Measurements from ENCODE around the gene DHRS7B.

The DHRS7B gene

DNA sequence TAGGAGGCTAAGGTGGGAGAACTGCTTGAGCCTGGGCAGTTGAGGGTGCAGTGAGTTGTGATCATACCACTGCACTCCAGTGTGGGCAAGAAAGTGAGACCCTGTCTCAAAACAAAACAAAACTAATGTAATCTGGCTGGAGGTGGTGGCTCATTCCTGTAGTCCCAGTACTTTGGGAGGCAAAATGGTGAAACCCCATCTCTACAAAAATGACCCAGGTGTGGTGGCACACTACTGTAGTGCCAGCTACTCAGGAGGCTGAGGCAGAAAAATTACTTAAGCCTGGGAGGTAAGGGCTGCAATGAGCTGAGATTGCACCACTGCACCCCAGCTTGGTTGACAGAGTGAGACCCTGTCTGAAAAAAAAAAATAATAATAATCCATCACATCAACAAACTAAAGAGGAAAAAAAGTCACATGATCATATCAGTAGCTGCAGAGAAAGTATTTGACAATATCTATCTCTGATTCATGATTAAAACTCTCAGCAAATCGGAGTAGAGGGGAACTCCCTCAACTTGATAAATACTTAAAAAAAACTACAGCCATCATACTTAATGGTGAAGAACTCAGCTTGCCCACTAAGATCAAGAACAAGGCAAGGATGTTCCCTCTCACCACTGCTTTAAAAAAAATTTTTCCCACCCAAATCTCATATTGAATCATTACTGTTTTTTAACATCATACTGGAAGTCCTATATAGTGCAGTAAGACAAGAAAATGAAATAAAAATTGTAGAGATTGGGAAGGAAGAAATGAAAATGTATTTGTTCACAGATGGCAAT is 31.0 kb downstream of the DHRS7B start:
- DNase-seq (ENCODE audit: low read depth) = no peak

- no peak for DNase-seq (ENCODE audit: low read depth)
Observed at GRCh38 chr17:21160401-21160800, 33.6 kb downstream of the DHRS7B start.

GRCh38 chr17:21161498-21162393 is 35.0 kb downstream of the DHRS7B start:
- peak; percentile 73 for DNase-seq (ENCODE audit: low read depth)

DNA sequence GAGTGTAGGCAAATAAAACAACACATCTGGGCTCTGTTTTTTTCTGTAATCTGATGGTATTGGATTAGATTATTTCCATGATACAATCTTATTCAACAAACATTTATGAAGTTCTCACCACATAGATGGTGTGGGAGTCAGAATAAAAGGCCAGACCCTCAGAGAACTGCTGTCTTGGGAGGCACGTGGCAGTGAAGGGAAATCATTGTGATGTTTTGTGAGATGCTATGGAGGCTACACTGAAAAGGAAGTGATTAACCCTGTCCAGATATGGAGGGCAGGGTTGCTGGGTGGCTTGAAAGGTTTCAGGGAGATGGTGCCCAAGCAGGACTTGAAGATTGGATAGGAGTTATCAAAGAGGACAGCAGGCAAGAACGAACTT is 35.6 kb downstream of the DHRS7B start:
- no peak for DNase-seq (ENCODE audit: low read depth)

DNA sequence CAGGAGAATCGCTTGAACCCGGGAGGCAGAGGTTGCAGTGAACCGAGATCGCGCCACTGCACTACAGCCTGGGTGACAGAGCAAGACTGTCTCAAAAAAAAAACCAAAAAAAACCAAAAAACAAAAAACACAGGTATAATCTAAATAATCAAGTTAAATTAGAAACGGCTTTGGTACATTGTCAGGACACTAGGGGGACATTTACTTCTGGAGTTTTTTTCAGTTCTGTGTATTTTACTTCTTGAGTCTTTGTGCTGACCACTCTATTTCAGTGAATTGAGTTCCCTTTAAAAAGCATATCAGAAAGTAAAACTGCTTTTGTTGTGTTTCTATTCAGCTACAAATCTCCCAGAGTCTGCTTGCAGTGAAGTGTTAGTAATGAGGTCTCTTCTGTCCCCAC is 36.3 kb downstream of the DHRS7B start:
- no peak for DNase-seq (ENCODE audit: low read depth)

- DNase-seq (ENCODE audit: low read depth) = no peak
Observed at GRCh38 chr17:21164216-21164615, 37.5 kb downstream of the DHRS7B start.

DNA sequence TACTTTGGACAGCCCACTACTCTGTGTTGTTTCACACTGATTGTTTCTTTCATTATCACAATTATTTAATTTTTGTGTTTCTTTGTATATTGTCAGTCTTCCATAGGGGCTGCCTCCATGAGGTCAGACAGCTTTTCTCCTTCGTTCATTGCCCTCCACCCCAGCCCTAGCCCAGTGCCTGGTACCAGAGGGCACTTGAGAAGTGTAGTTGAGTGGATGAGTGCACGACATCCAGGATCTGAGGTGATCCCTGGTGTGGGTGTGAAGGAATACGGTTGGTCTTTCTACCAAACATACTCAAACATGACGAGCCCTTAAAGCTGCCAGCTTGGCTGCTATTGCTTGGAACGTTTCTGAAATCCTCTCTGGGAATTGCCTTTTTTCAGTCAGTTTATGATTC is 37.9 kb downstream of the DHRS7B start:
- no peak for DNase-seq (ENCODE audit: low read depth)

- no peak for DNase-seq (ENCODE audit: low read depth)
Observed at GRCh38 chr17:21165922-21166594, 39.3 kb downstream of the DHRS7B start.

- peak; percentile 77 for DNase-seq (ENCODE audit: low read depth)
Observed at GRCh38 chr17:21166595-21167210, 39.9 kb downstream of the DHRS7B start.

DNA sequence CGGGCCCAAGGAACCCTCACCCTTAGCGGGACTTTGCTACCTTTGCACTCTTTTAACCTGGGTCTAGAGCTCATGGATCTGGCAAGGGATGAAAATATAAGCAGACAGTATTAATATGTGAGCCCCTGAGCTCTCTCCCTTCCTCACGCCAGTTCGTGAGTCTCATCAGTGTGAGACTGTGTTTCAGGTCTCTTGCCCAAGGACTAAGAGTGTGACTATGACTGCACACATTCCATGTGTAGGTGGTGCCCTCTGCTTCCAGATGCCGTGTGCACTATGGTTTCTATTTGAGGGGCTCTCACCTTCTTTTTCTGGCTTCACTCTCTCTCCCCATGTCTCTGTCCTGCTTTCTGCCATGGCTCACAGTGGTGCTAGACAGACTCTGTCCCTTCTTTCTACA is 40.5 kb downstream of the DHRS7B start:
- peak; percentile 42 for DNase-seq (ENCODE audit: low read depth)

- no peak for DNase-seq (ENCODE audit: low read depth)
Observed at GRCh38 chr17:21168555-21168865, 41.7 kb downstream of the DHRS7B start.

- DNase-seq (ENCODE audit: low read depth) = no peak
Observed at GRCh38 chr17:21169496-21169895, 42.7 kb downstream of the DHRS7B start.

GRCh38 chr17:21170809-21171208 is 44.0 kb downstream of the DHRS7B start:
- no peak for DNase-seq (ENCODE audit: low read depth)

DNA sequence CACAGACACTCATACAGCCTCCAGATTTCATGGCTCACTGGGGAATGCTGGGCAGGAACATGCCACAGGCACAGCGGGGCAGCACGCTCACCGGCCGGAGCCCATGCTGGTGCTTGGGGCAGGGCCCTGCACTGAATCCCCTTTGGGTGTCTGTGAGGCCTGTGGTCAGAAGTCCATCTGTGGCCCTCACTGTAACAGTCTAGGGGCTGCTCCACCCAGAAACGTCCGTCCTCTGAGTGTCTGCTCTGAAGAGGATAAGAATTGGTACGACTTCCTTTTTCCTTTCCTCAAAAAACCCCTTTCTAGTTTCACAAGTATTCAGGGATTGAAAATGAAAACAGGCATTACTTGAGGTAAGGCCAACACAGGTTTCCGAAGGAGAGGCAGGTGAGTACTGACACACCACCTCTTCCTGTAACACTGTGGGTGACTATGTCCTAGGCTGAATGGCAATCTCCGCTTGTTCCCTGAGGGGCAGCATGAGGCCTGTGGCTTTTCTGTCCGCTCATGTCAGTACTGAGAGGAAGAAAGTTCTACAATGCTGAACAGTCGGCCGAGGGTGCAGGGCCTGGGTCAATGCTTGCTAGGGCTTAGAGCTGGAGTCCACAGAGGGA is 44.7 kb downstream of the DHRS7B start:
- no peak for DNase-seq (ENCODE audit: low read depth)

GRCh38 chr17:21171970-21172510 is 45.3 kb downstream of the DHRS7B start:
- no peak for DNase-seq (ENCODE audit: low read depth)

- DNase-seq (ENCODE audit: low read depth) = no peak
Observed at GRCh38 chr17:21172846-21173245, 46.1 kb downstream of the DHRS7B start.

GRCh38 chr17:21173543-21173942 is 46.8 kb downstream of the DHRS7B start:
- DNase-seq (ENCODE audit: low read depth) = no peak

DNA sequence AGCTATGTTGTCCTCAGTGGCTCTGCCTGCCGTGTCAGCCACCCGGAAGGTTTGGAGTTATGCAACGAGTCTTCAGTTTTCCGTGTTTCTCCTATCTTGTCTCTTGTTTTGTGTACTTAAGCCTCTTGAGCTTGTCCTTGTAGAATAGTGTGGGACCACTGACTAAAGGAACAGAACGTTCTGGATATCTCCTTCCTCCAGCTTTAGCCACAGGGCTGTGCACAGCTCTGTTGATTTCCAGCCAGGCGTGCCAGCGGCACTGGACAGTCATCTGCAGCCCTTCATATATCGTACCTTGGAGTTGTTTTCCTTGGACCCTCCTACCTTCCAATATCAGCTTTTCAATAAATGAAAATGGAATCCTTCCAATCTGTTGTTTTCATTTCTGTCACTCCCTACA is 47.4 kb downstream of the DHRS7B start:
- no peak for DNase-seq (ENCODE audit: low read depth)

- DNase-seq (ENCODE audit: low read depth) = peak; percentile 13
Observed at GRCh38 chr17:21174713-21175112, 47.9 kb downstream of the DHRS7B start.

DNA sequence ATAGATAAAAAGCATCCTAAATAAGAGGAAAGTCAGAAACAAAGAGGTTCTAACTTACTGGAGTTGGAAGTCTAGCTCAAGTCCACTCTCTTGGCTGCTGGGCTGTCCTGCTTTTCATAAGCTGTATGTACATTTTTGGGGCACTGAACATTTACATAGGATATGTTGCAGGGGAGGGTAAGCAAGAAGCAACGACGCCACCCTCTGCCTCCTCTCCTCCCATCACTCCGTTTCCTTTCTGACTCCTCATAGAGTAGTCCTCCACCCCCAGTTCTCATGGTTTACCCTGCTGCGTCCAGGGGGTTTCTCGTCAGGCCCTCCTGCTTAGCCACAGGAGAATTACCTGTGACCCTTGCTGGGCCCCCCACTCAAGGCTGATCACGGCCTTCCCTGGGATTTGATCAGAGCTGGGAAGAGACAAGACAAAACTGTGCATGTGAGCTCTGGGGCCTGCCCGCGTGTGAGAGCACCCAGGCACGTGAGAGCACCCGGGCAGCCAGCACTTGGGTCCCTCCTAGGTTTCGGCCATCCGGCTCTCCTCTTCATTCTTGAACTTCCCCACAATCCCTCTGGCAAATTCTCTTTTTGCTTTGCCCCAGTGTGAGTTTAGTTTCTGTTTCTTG is 50.1 kb downstream of the DHRS7B start:
- no peak for DNase-seq (ENCODE audit: low read depth)

DNA sequence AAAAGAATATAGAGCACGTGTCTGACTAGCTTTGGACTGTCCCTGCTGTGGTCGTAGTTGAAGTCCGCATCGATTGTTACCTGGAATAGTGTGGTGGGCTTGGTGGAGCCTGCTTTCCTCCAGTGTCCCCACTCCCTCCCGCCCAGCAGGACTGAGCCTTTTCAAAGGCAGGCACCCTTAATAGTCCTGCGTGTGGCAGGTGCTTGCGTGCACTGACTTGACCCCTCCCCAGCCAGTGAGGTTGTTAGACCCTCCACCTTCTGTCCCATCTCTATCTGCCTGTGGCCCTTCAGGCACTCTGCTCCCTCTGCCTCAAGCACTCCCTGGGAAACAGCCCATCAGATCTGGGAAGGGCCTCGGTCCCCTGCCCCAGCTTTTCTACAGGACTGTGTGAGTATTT is 50.6 kb downstream of the DHRS7B start:
- DNase-seq (ENCODE audit: low read depth) = no peak

Data from fibroblast of gingiva (primary cell).